ENCODE data around the gene PI16.

PI16 gene

GRCh38 chr6:36958775-36959554, 4.4 kb downstream of the PI16 start:
- DNase-seq, result no peak

GRCh38 chr6:36959555-36960250, 5.2 kb downstream of the PI16 start:
- peak; percentile 33 for DNase-seq

GRCh38 chr6:36961441-36962435, 7.2 kb downstream of the PI16 start:
- DNase-seq, result no peak

GRCh38 chr6:36962874-36963273, 8.3 kb downstream of the PI16 start:
- DNase-seq, result peak; percentile 92

GRCh38 chr6:36963451-36964290, 9.1 kb downstream of the PI16 start:
- DNase-seq, result peak; percentile 55

- no peak for DNase-seq
Measured at GRCh38 chr6:36964349-36964748, 9.8 kb downstream of the PI16 start.

- DNase-seq, result no peak
Measured at GRCh38 chr6:36964908-36965307, 10.4 kb downstream of the PI16 start.

GRCh38 chr6:36967301-36967700, 12.8 kb downstream of the PI16 start:
- DNase-seq, result no peak

- no peak for DNase-seq
Measured at GRCh38 chr6:36967757-36968156, 13.2 kb downstream of the PI16 start.

- DNase-seq, result peak; percentile 38
Measured at GRCh38 chr6:36968266-36968977, 13.9 kb downstream of the PI16 start.

- no peak for DNase-seq
Measured at GRCh38 chr6:36969240-36969691, 14.7 kb downstream of the PI16 start.

- DNase-seq, result no peak
Measured at GRCh38 chr6:36969988-36970891, 15.7 kb downstream of the PI16 start.

- DNase-seq, result no peak
Measured at GRCh38 chr6:36970892-36971842, 16.6 kb downstream of the PI16 start.

GRCh38 chr6:36971921-36972673, 17.6 kb downstream of the PI16 start:
- DNase-seq, result no peak

GRCh38 chr6:36973190-36973589, 18.7 kb downstream of the PI16 start:
- DNase-seq, result no peak

GRCh38 chr6:36973647-36974046, 19.1 kb downstream of the PI16 start:
- DNase-seq, result no peak

GRCh38 chr6:36975231-36976006, 20.9 kb downstream of the PI16 start:
- no peak for DNase-seq

- DNase-seq, result peak; percentile 72
Measured at GRCh38 chr6:36976007-36976264, 21.4 kb downstream of the PI16 start.
